GM21367 (cell line): Measurements from ENCODE around the gene MPPED2.
A peak's percentile ranks its signal among the peaks of the same experiment; 100 is the strongest.

ENCODE experiments used
- ATAC-seq: cut with Tn5 transposase; IDR thresholded peaks from one replicate; pipeline ENCODE4 v1.9.1; 2021; ENCODE audit not compliant: unreplicated experiment

The MPPED2 gene

GRCh38 chr11:30455025-30455424 is 131.1 kb downstream of the MPPED2 start:
- no peak for ATAC-seq

- no peak for ATAC-seq
These were observed 131.6 kb downstream of the MPPED2 start for GRCh38 chr11:30454541-30454940.

GRCh38 chr11:30454111-30454510 is 132.0 kb downstream of the MPPED2 start:
- no peak for ATAC-seq

GRCh38 chr11:30453705-30454104 is 132.4 kb downstream of the MPPED2 start:
- no peak for ATAC-seq

GRCh38 chr11:30452842-30453241 is 133.3 kb downstream of the MPPED2 start:
- ATAC-seq: no peak

- ATAC-seq: no peak
These were observed 134.0 kb downstream of the MPPED2 start for GRCh38 chr11:30452114-30452513.

- no peak for ATAC-seq
These were observed 134.5 kb downstream of the MPPED2 start for GRCh38 chr11:30451626-30452025.

- ATAC-seq: no peak
These were observed 135.0 kb downstream of the MPPED2 start for GRCh38 chr11:30451167-30451566.

GRCh38 chr11:30447058-30447640 is 139.0 kb downstream of the MPPED2 start:
- no peak for ATAC-seq

GRCh38 chr11:30446520-30446919 is 139.6 kb downstream of the MPPED2 start:
- ATAC-seq: no peak

- no peak for ATAC-seq
These were observed 141.1 kb downstream of the MPPED2 start for GRCh38 chr11:30445056-30445455.

GRCh38 chr11:30440510-30440909 is 145.6 kb downstream of the MPPED2 start:
- ATAC-seq: no peak

GRCh38 chr11:30436801-30437200 is 149.4 kb downstream of the MPPED2 start:
- ATAC-seq: no peak

GRCh38 chr11:30435488-30435887 is 150.7 kb downstream of the MPPED2 start:
- no peak for ATAC-seq

- no peak for ATAC-seq
These were observed 151.3 kb downstream of the MPPED2 start for GRCh38 chr11:30434901-30435300.

GRCh38 chr11:30433831-30434230 is 152.3 kb downstream of the MPPED2 start:
- no peak for ATAC-seq

GRCh38 chr11:30432716-30433115 is 153.4 kb downstream of the MPPED2 start:
- no peak for ATAC-seq

GRCh38 chr11:30432178-30432577 is 154.0 kb downstream of the MPPED2 start:
- peak; percentile 54 for ATAC-seq

GRCh38 chr11:30431127-30431814 is 154.9 kb downstream of the MPPED2 start:
- ATAC-seq: no peak

GRCh38 chr11:30429550-30429949 is 156.6 kb downstream of the MPPED2 start:
- ATAC-seq: no peak

- ATAC-seq: no peak
These were observed 159.4 kb downstream of the MPPED2 start for GRCh38 chr11:30426781-30427180.

- ATAC-seq: no peak
These were observed 161.3 kb downstream of the MPPED2 start for GRCh38 chr11:30424844-30425243.

GRCh38 chr11:30424321-30424720 is 161.8 kb downstream of the MPPED2 start:
- no peak for ATAC-seq
